GM23248 (cell line): ENCODE data around the gene LGSN.

Experiments used
- EZH2 ChIP-seq: fragments of 200-600 bp; sonication (generic); IDR thresholded peaks from 2 replicates; pipeline ENCODE4 v1.6.1; 2018; ENCODE audit warnings: antibody characterized with exemption, mild to moderate bottlenecking; ENCODE audit not compliant: insufficient read depth, poor library complexity, severe bottlenecking
- EZH2phosphoT487 ChIP-seq: fragments of 200-600 bp; sonication (generic); IDR thresholded peaks from 2 replicates; pipeline ENCODE4 v1.6.1; 2018; ENCODE audit warnings: antibody characterized with exemption, moderate library complexity, mild to moderate bottlenecking, low read depth; ENCODE audit not compliant: insufficient read depth

DNA sequence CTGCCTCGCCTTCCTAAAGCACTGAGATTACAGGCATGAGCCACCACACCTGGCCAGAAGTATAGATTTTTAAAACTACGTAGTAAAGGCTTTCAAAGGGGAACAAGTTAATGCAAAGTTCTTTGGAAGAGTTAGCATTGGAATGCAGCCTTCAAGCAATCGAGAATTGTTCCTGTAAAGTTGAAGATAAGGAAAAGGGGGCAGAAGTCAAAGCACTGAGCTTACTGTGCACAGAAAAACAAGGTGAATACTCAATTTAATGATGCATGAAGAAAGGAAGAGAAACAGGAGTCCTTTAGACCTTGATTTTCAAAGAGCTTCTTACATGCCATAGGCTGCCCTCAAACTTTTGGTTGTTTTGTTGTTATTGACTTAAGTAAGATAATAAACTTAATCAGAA is 29.1 kb upstream of the LGSN start:
- TF ChIP-seq EZH2 (no peak), EZH2phosphoT487 (no peak)
